ENCODE measurements around the gene XPO1.

The XPO1 gene

DNA sequence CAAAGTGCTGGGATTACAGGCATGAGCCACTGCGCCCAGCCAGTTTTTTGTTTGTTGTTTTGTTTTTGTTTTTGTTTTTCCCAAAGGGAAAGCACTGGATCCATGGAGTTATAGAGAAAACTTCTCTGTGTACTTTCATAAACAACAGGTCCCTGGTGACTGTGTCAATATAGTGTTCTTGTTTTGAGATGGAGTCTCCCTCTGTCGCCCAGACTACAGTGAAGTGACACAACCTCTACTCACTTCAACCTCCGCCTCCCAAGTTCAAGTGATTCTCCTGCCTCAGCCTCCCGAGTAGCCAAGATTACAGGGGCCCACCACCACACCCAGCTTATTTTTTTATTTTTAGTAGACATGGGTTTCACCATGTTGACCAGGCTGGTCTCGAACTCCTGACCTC is 83.8 kb downstream of the XPO1 start:
- TF ChIP-seq, protein P1, sequence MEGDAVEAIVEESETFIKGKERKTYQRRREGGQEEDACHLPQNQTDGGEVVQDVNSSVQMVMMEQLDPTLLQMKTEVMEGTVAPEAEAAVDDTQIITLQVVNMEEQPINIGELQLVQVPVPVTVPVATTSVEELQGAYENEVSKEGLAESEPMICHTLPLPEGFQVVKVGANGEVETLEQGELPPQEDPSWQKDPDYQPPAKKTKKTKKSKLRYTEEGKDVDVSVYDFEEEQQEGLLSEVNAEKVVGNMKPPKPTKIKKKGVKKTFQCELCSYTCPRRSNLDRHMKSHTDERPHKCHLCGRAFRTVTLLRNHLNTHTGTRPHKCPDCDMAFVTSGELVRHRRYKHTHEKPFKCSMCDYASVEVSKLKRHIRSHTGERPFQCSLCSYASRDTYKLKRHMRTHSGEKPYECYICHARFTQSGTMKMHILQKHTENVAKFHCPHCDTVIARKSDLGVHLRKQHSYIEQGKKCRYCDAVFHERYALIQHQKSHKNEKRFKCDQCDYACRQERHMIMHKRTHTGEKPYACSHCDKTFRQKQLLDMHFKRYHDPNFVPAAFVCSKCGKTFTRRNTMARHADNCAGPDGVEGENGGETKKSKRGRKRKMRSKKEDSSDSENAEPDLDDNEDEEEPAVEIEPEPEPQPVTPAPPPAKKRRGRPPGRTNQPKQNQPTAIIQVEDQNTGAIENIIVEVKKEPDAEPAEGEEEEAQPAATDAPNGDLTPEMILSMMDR (IDR thresholded peaks at IDR 0.05; ENCODE audit: insufficient read depth, low read length, poor library complexity, severe bottlenecking), result no peak
- TF ChIP-seq EZH2phosphoT487 (conservative IDR thresholded peaks at IDR 0.05; ENCODE audit: low read length), result no peak
- H3K4me3 ChIP-seq (ENCODE audit: insufficient read depth, low read length, poor library complexity, severe bottlenecking), result no peak overlapping the region
- H3K79me2 ChIP-seq (ENCODE audit: insufficient read depth, low read length), result peaks cover 100% of the 10 kb centered on the region
- no peaks in the 10 kb centered on the region for H3K27me3 ChIP-seq (ENCODE audit: low read length)
- no peaks in the 10 kb centered on the region; the same call in 1 of the 2 replicates for H4K20me1 ChIP-seq (ENCODE audit: low read depth, low read length)
- no peaks in the 10 kb centered on the region for H3K9me3 ChIP-seq (ENCODE audit: insufficient read depth, low read length)
- 0 out of 2 replicates have a peak overlapping the region, but pooled peaks have one; percentile 17 for H3K9ac ChIP-seq (ENCODE audit: low read length)
- peak overlapping the region; percentile 54 for H3K4me2 ChIP-seq (ENCODE audit: low read depth, low read length, poor library complexity, severe bottlenecking)
- peak overlapping the region; percentile 97 for H3K27ac ChIP-seq (ENCODE audit: low read depth, low read length)
- H3F3A ChIP-seq (ENCODE audit: insufficient read depth), result peaks cover 64% of the 10 kb centered on the region
- H2AFZ ChIP-seq (ENCODE audit: low read depth, low read length, severe bottlenecking), result no peak overlapping the region
- H3K9me2 ChIP-seq (replicated peaks; ENCODE audit: insufficient read depth, low read length), result no peaks in the 10 kb centered on the region
- no peaks in the 10 kb centered on the region for H3K36me3 ChIP-seq (ENCODE audit: low read length)

DNA sequence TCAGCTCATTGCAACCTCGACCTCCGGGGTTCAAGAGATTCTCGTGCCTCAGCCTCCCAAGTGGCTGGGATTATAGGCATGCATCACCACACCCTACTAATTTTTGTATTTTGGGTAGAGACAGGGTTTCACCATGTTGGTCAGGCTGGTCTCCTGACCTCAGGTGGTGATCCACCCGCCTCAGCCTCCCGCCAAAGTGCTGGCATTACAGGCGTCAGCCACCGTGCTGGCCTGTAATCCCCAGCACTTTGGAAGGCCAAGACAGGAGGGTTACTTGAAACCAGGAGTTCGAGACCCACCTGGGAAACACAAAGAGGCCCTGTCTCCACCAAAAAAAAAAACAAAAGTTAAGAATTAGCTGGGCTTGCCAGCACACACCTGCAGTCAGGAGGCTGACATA is 85.8 kb downstream of the XPO1 start:
- Histone ChIP-seq H3K4me3 (ENCODE audit: insufficient read depth, low read length, poor library complexity, severe bottlenecking) (no peak overlapping the region), H3K36me3 (ENCODE audit: low read length) (no peaks in the 10 kb centered on the region), H3K4me2 (ENCODE audit: low read depth, low read length, poor library complexity, severe bottlenecking) (peak overlapping the region; percentile 54), H3K27ac (ENCODE audit: low read depth, low read length) (peak overlapping the region; percentile 97), H2AFZ (ENCODE audit: low read depth, low read length, severe bottlenecking) (no peak overlapping the region), H3K9me3 (ENCODE audit: insufficient read depth, low read length) (no peaks in the 10 kb centered on the region), H3K27me3 (ENCODE audit: low read length) (no peaks in the 10 kb centered on the region), H3K9me2 (replicated peaks; ENCODE audit: insufficient read depth, low read length) (no peaks in the 10 kb centered on the region), H3K79me2 (ENCODE audit: insufficient read depth, low read length) (peaks cover 100% of the 10 kb centered on the region), H4K20me1 (ENCODE audit: low read depth, low read length) (no peaks in the 10 kb centered on the region; the same call in 1 of the 2 replicates), H3K9ac (ENCODE audit: low read length) (no peak overlapping the region), H3F3A (ENCODE audit: insufficient read depth) (peaks cover 75% of the 10 kb centered on the region)
- no peak for TF ChIP-seq EZH2phosphoT487 (conservative IDR thresholded peaks at IDR 0.05; ENCODE audit: low read length)
- TF ChIP-seq, protein P1 (IDR thresholded peaks at IDR 0.05; ENCODE audit: insufficient read depth, low read length, poor library complexity, severe bottlenecking), result no peak

DNA sequence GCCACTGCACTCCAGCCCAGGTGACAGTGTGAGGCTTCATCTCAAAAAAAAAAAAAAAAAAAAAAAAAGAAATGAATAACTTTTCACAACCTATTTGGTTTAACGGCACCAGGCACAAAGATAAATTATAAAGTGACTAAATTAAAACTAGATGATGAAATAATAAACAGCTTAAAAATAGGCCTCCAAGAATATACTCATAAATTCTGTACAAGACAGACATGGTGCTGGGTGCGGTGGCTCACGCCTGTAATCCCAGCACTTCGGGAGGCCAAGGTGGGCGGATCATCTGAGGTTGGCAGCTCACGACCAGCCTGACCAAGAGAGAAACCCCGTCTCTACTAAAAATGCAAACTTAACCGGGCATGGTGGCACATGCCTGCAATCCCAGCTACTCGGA is 87.0 kb downstream of the XPO1 start:
- Histone ChIP-seq H3K4me2 (ENCODE audit: low read depth, low read length, poor library complexity, severe bottlenecking) (peak overlapping the region; percentile 57), H2AFZ (ENCODE audit: low read depth, low read length, severe bottlenecking) (no peak overlapping the region), H4K20me1 (ENCODE audit: low read depth, low read length) (no peaks in the 10 kb centered on the region; the same call in 1 of the 2 replicates), H3K9ac (ENCODE audit: low read length) (no peak overlapping the region; the same call in 1 of the 2 replicates), H3F3A (ENCODE audit: insufficient read depth) (peaks cover 82% of the 10 kb centered on the region), H3K79me2 (ENCODE audit: insufficient read depth, low read length) (peaks cover 100% of the 10 kb centered on the region), H3K27ac (ENCODE audit: low read depth, low read length) (peak overlapping the region; percentile 97), H3K27me3 (ENCODE audit: low read length) (no peaks in the 10 kb centered on the region), H3K9me3 (ENCODE audit: insufficient read depth, low read length) (no peaks in the 10 kb centered on the region), H3K9me2 (replicated peaks; ENCODE audit: insufficient read depth, low read length) (no peaks in the 10 kb centered on the region), H3K36me3 (ENCODE audit: low read length) (no peaks in the 10 kb centered on the region), H3K4me3 (ENCODE audit: insufficient read depth, low read length, poor library complexity, severe bottlenecking) (peak overlapping the region; percentile 23)
- TF ChIP-seq, protein P1 (IDR thresholded peaks at IDR 0.05; ENCODE audit: insufficient read depth, low read length, poor library complexity, severe bottlenecking), result no peak
- no peak for TF ChIP-seq EZH2phosphoT487 (conservative IDR thresholded peaks at IDR 0.05; ENCODE audit: low read length)

All from SU-DHL-6 (cell line).